Measurements from ENCODE around the gene CLSTN2. TPM values are rescaled to one million over a fixed set of nuclear protein-coding genes. Genes with fewer than 3 reads are reported as not detected.

CLSTN2 gene
- total and polyA plus RNA-seq, 2 donors from 2014 or later = 2.0 to 12.0 TPM

DNA sequence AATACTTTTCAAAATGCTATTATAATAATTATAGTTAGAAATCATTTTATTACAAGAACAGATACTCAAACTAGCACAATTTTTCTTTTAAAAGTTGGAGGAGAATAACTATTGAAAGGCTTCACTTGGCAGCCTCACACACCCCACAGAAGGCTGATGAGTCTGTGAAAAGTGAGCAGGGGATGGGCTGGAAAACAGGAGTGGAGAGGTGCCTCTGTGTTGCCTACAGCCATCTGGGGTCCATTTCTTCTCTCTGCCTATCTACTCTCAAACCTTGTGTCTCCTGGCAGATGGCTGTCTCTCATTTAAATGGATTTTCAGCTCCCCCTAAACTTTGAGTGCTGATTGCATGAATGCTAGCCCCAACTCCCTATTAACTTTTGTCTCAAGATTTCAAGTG is 230.8 kb downstream of the CLSTN2 start:
- no peaks in the 10 kb centered on the region for H3K36me3 ChIP-seq (ENCODE audit: control insufficient read depth in 2 of 3, insufficient read depth in 3 of 3, low read length in 3 of 3)
- H3K4me1 ChIP-seq (ENCODE audit: control insufficient read depth in 2 of 3, insufficient read depth in 2 of 3, low read depth in 1 of 3, low read length in 3 of 3) = no peaks in the 10 kb centered on the region
- FAIRE-seq = no peak
- TF ChIP-seq, protein P1, sequence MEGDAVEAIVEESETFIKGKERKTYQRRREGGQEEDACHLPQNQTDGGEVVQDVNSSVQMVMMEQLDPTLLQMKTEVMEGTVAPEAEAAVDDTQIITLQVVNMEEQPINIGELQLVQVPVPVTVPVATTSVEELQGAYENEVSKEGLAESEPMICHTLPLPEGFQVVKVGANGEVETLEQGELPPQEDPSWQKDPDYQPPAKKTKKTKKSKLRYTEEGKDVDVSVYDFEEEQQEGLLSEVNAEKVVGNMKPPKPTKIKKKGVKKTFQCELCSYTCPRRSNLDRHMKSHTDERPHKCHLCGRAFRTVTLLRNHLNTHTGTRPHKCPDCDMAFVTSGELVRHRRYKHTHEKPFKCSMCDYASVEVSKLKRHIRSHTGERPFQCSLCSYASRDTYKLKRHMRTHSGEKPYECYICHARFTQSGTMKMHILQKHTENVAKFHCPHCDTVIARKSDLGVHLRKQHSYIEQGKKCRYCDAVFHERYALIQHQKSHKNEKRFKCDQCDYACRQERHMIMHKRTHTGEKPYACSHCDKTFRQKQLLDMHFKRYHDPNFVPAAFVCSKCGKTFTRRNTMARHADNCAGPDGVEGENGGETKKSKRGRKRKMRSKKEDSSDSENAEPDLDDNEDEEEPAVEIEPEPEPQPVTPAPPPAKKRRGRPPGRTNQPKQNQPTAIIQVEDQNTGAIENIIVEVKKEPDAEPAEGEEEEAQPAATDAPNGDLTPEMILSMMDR (IDR thresholded peaks at IDR 0.05; ENCODE audit: borderline replicate concordance, extremely low read depth, insufficient read depth) = no peak
- no peak for DNase-seq
- H3K4me3 ChIP-seq (ENCODE audit: low read length in 3 of 3) = no peak overlapping the region
- no peak overlapping the region for H3K9ac ChIP-seq (ENCODE audit: low read length in 3 of 3)
- H3K27me3 ChIP-seq (ENCODE audit: control insufficient read depth, insufficient read depth, low read length) = no peaks in the 10 kb centered on the region
- H3K27ac ChIP-seq (ENCODE audit: low read depth in 2 of 2, low read length in 2 of 2) = no peak overlapping the region
- intact Hi-C loops (cut with DNase I) = no loop called here
- H3K9me3 ChIP-seq (ENCODE audit: control insufficient read depth in 2 of 3, insufficient read depth in 1 of 3, low read length in 3 of 3) = no peaks in the 10 kb centered on the region

DNA sequence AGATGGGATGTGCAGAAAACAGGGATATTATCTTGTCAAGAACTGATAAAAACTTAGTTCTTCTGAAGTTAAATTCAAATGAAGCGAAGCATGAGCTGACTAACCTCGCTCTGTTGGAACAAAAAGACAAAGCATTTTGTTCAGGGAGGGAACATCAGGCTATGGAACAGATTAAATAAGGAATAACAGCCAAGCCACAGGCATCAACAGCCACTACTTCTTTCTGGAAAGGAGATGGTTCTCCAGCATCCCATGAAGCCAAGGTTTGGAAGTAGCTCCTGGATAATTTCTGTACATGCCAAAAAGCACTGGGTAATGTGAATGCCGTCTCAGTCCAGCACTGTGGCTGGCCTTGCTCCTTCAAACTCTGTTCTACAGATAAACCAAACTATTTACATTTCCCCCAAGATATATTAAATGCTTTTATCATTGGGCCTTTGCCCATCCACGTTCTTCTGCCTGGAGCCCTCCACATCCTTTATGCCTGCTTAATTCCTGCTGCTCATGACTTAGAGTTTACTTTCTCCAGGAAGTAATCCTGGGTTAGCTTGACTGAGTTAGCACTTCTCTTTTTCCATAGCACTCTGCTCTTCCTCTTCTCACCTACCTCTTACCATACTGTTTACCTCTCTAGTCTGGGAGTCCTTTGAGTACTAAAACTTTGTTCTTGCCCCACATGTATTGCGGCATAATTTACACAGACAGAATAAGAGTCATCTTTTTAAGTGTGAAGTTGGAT is 232.0 kb downstream of the CLSTN2 start:
- no peak for DNase-seq
- intact Hi-C loops (cut with DNase I) = no loop called here
- no peak for FAIRE-seq
- Histone ChIP-seq H3K36me3 (ENCODE audit: control insufficient read depth in 2 of 3, insufficient read depth in 3 of 3, low read length in 3 of 3) (no peaks in the 10 kb centered on the region), H3K4me3 (ENCODE audit: low read length in 3 of 3) (no peak overlapping the region), H3K9ac (ENCODE audit: low read length in 3 of 3) (no peak overlapping the region), H3K27ac (ENCODE audit: low read depth in 2 of 2, low read length in 2 of 2) (no peak overlapping the region), H3K9me3 (ENCODE audit: control insufficient read depth in 2 of 3, insufficient read depth in 1 of 3, low read length in 3 of 3) (no peaks in the 10 kb centered on the region), H3K27me3 (ENCODE audit: control insufficient read depth, insufficient read depth, low read length) (no peaks in the 10 kb centered on the region), H3K4me1 (ENCODE audit: control insufficient read depth in 2 of 3, insufficient read depth in 2 of 3, low read depth in 1 of 3, low read length in 3 of 3) (no peaks in the 10 kb centered on the region)
- TF ChIP-seq, protein P1 (IDR thresholded peaks at IDR 0.05; ENCODE audit: borderline replicate concordance, extremely low read depth, insufficient read depth) = no peak

DNA sequence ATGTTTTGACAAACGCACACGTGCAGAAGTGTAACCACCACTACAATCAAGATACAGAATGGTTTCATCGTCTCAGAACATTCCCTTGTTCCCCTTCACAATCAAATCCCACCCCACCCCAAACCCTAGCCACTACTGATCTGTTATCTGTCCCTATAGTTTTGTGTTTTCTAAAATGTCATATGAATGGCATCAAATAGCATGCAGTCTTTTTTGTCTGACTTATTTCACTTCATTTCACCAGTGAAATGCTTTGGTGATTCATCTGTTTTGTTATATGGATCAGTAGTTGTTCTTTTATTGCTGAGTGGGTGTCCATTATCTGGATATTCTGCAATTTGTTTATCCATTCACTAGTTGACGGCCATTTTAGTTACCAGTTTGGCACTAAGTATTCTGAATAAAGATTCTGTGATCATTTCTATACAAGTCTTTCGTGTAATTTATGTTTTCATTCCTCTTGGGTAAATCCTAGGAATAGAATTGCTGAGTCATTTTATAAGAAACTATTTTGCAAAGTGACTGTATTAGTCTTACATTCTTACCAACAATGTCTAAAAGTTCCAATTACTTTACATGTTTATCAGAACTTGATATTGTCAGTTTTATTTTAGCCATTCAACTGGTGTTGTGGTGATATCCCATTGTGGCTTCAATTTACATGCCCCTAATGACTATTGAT is 232.8 kb downstream of the CLSTN2 start:
- Histone ChIP-seq H3K27me3 (ENCODE audit: control insufficient read depth, insufficient read depth, low read length) (no peaks in the 10 kb centered on the region), H3K4me1 (ENCODE audit: control insufficient read depth in 2 of 3, insufficient read depth in 2 of 3, low read depth in 1 of 3, low read length in 3 of 3) (no peaks in the 10 kb centered on the region), H3K9ac (ENCODE audit: low read length in 3 of 3) (no peak overlapping the region), H3K4me3 (ENCODE audit: low read length in 3 of 3) (no peak overlapping the region), H3K27ac (ENCODE audit: low read depth in 2 of 2, low read length in 2 of 2) (no peak overlapping the region), H3K9me3 (ENCODE audit: control insufficient read depth in 2 of 3, insufficient read depth in 1 of 3, low read length in 3 of 3) (no peaks in the 10 kb centered on the region), H3K36me3 (ENCODE audit: control insufficient read depth in 2 of 3, insufficient read depth in 3 of 3, low read length in 3 of 3) (no peaks in the 10 kb centered on the region)
- intact Hi-C loops (cut with DNase I) = no loop called here
- no peak for DNase-seq
- no peak for FAIRE-seq
- TF ChIP-seq, protein P1 (IDR thresholded peaks at IDR 0.05; ENCODE audit: borderline replicate concordance, extremely low read depth, insufficient read depth) = no peak

Data from kidney (tissue), 14 donors.